OCI-LY7 (cell line): ENCODE data around the gene PRTN3. TPM values are rescaled to one million over a fixed set of nuclear protein-coding genes. Genes with fewer than 3 reads are reported as not detected.

Experiments
- BruUV-seq: library from RNA; stranded (reverse); fragments of 400-500 nt; replicated peaks from 2 replicates; lab custom pipeline; 2021; lab: Mats Ljungman, UMichigan
- CTCF ChIA-PET: fragments of 300-600 bp; sonication (Branson Sonifier 250); formaldehyde crosslinking; loops from one replicate; lab custom pipeline; 2022; ENCODE audit warnings: antibody characterized with exemption; ENCODE audit not compliant: unreplicated experiment; lab: Charles Lee
- POLR2A ChIA-PET: fragments of 300-600 bp; sonication (Branson Sonifier 250); formaldehyde crosslinking; loops from one replicate; lab custom pipeline; 2022; ENCODE audit warnings: antibody characterized with exemption; lab: Charles Lee
- DNase-seq: peaks from one replicate; pipeline ENCODE4 v3.0.0-alpha.2; 2015; ENCODE audit warnings: low spot score
- H2AFZ ChIP-seq: fragments of 200-600 bp; sonication (generic), shearing (Covaris generic); 2 replicates; pipeline ENCODE4 v1.6.1; 2014; ENCODE audit warnings: mild to moderate bottlenecking, antibody characterized with exemption, low read length, moderate library complexity
- H3K27ac ChIP-seq: fragments of 200-600 bp; sonication (generic); 2 replicates; pipeline ENCODE4 v1.5.1; 2014; ENCODE audit warnings: mixed run types, low read depth, mild to moderate bottlenecking, moderate library complexity, low read length, inconsistent platforms; ENCODE audit not compliant: poor library complexity, severe bottlenecking
- H3K36me3 ChIP-seq: fragments of 200-600 bp; sonication (generic); 2 replicates; pipeline ENCODE4 v1.6.1; 2014; ENCODE audit warnings: mild to moderate bottlenecking, antibody characterized with exemption, low read length, moderate library complexity, mixed read lengths; ENCODE audit not compliant: insufficient read depth
- H3K4me1 ChIP-seq: fragments of 200-600 bp; sonication (generic); 2 replicates; pipeline ENCODE4 v1.5.1; 2014; ENCODE audit warnings: mild to moderate bottlenecking, low read length; ENCODE audit not compliant: insufficient read depth, poor library complexity, severe bottlenecking
- H3K4me2 ChIP-seq: fragments of 200-600 bp; sonication (generic); 2 replicates; pipeline ENCODE4 v1.6.1; 2014; ENCODE audit warnings: mild to moderate bottlenecking, low read length
- H3K4me3 ChIP-seq: fragments of 200-600 bp; sonication (generic); 2 replicates; pipeline ENCODE4 v1.5.1; 2014; ENCODE audit warnings: mild to moderate bottlenecking, low read depth, low read length; ENCODE audit not compliant: poor library complexity, severe bottlenecking
- H3K79me2 ChIP-seq: fragments of 200-600 bp; sonication (generic); 2 replicates; pipeline ENCODE4 v1.6.1; 2016; ENCODE audit warnings: low read depth, mild to moderate bottlenecking, low read length, moderate library complexity, mixed read lengths; ENCODE audit not compliant: insufficient read depth
- H3K9me2 ChIP-seq: fragments of 200-600 bp; sonication (generic); 2 replicates; pipeline ENCODE4 v1.6.1; 2016; ENCODE audit warnings: mild to moderate bottlenecking, low read length, mixed read lengths; ENCODE audit not compliant: insufficient read depth
- H3K9me3 ChIP-seq: fragments of 200-600 bp; sonication (generic); 2 replicates; pipeline ENCODE4 v1.6.1; 2014; ENCODE audit warnings: mild to moderate bottlenecking, mixed run types, low read length, mixed read lengths
- H4K20me1 ChIP-seq: fragments of 200-600 bp; sonication (generic); 2 replicates; pipeline ENCODE4 v1.6.1; 2014; ENCODE audit warnings: mild to moderate bottlenecking, antibody characterized with exemption, low read length, moderate library complexity, mixed read lengths; ENCODE audit not compliant: insufficient read depth
- CTCF ChIP-seq: fragments of 200-600 bp; sonication (generic); conservative IDR thresholded peaks from 2 replicates; pipeline ENCODE4 v1.5.1; 2014; ENCODE audit warnings: mild to moderate bottlenecking, antibody characterized with exemption, low read length, moderate library complexity, mixed read lengths
- EZH2phosphoT487 ChIP-seq: fragments of 200-600 bp; sonication (generic); IDR thresholded peaks from 2 replicates; pipeline ENCODE4 v1.6.1; 2018; ENCODE audit warnings: low read depth, borderline replicate concordance, mild to moderate bottlenecking, mixed run types, antibody characterized with exemption, low read length, moderate library complexity, mixed read lengths
- intact Hi-C: fragments of 100-400 bp; cut with micrococcal nuclease; formaldehyde crosslinking; loops from one replicate; pipeline ENCODE4 v1.10.0; 2022; ENCODE audit not compliant: unreplicated experiment
- total RNA-seq, 2 experiments: library from RNA; depleted of rRNA in 1 of 2; stranded (reverse); fragments of >200 nt in 1 of 2; shearing (Covaris generic) in 1 of 2; gene quantifications; 2 replicates each; pipeline ENCODE4 v1.2.3, GENCODE V29; 2014 to 2022

The PRTN3 gene
- total RNA-seq, 2 experiments from 2014 or later = not detected

GRCh38 chr19:879711-880438 lies 39.1 kb downstream of the PRTN3 start:
- BruUV-seq = no TSS peak
- no peaks in the 10 kb centered on the region for H4K20me1 ChIP-seq
- intact Hi-C loops = no loop called here
- ChIA-PET POLR2A (interaction anchor here (1.2 kb wide), 1 partner anchor 14 kb away, joined by 3 read pairs; the partner anchor contains the start of gene RNU6-9), CTCF (interaction anchor here (0.6 kb wide), 1 partner anchor 250 kb away, joined by 3 read pairs; no protein-coding TSS in a partner anchor)
- TF ChIP-seq EZH2phosphoT487 (no peak), CTCF (no peak)
- H3K4me1 ChIP-seq = no peaks in the 10 kb centered on the region
- H3K9me2 ChIP-seq = no peaks in the 10 kb centered on the region
- H3K4me2 ChIP-seq = no peak overlapping the region
- no peaks in the 10 kb centered on the region for H3K79me2 ChIP-seq
- H2AFZ ChIP-seq = no peak overlapping the region
- DNase-seq = no peak
- H3K9me3 ChIP-seq = no peaks in the 10 kb centered on the region
- H3K27ac ChIP-seq = no peak overlapping the region
- no peak overlapping the region for H3K4me3 ChIP-seq
- H3K36me3 ChIP-seq = peaks cover 36% of the 10 kb centered on the region

- no TSS peak for BruUV-seq
- no peak for TF ChIP-seq EZH2phosphoT487
- no peaks in the 10 kb centered on the region for H3K9me3 ChIP-seq
- H3K9me2 ChIP-seq = no peaks in the 10 kb centered on the region
- H3K79me2 ChIP-seq = no peaks in the 10 kb centered on the region
- no peak for DNase-seq
- ChIA-PET POLR2A (interaction anchor here (0.7 kb wide), 1 partner anchor 119 kb away, joined by 3 read pairs; no protein-coding TSS in a partner anchor), CTCF (no interaction called here)
- no peak overlapping the region for H2AFZ ChIP-seq
- no peaks in the 10 kb centered on the region for H4K20me1 ChIP-seq
- H3K4me2 ChIP-seq = no peak overlapping the region
- peaks cover 33% of the 10 kb centered on the region for H3K36me3 ChIP-seq
- no peak overlapping the region for H3K27ac ChIP-seq
- no peaks in the 10 kb centered on the region for H3K4me1 ChIP-seq
- no peak overlapping the region for H3K4me3 ChIP-seq
- intact Hi-C loops = no loop called here
Measured at GRCh38 chr19:881385-882071, 40.7 kb downstream of the PRTN3 start.

DNA sequence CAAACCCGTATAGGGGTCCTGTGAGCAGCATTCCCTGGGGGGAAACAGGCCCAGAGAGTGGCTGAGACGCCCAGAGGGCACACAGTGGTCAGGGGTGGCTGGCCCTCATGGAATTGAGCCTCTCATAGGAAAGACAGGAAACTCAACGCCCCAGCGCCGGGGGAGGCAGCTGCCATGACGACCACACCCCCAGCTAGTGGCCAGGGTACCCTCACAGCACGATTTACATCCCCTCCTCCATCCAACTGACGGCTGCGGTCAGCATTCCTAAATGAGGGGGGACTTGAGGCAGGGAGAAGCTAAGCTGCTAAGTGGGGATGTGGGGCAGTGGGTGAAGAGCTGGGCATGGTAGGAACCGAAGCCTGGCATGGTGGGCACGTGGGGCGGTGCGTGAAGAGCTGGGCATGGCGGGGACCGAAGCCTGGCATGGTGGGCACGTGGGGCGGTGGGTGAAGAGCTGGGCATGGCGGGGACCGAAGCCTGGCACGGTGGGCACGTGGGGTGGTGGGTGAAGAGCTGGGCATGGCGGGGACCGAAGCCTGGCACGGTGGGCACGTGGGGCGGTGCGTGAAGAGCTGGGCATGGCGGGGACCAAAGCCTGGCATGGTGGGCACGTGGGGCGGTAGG lies 42.2 kb downstream of the PRTN3 start:
- Histone ChIP-seq H3K9me3 (no peaks in the 10 kb centered on the region), H3K4me1 (no peaks in the 10 kb centered on the region), H2AFZ (no peak overlapping the region), H3K79me2 (no peaks in the 10 kb centered on the region), H3K36me3 (peaks cover 47% of the 10 kb centered on the region), H3K9me2 (no peaks in the 10 kb centered on the region), H3K27ac (no peak overlapping the region), H3K4me2 (no peak overlapping the region), H4K20me1 (no peaks in the 10 kb centered on the region), H3K4me3 (no peak overlapping the region)
- ChIA-PET CTCF (interaction anchor here (0.5 kb wide), 1 partner anchor 279 kb away, joined by 3 read pairs; no protein-coding TSS in a partner anchor), POLR2A (no interaction called here)
- TF ChIP-seq EZH2phosphoT487 (no peak), CTCF (no peak)
- no peak for DNase-seq
- intact Hi-C loops = no loop called here
- no TSS peak for BruUV-seq
